ENCODE measurements around the gene MTG2. TPM values are rescaled to one million over a fixed set of nuclear protein-coding genes. Genes with fewer than 3 reads are reported as not detected.

The MTG2 gene
- total RNA-seq, 6 experiments from 2014 or later, result 27.0 to 45.6 (median 31.8) TPM

- Histone ChIP-seq H3K4me3 (no peak overlapping the region), H3K4me1 (no peaks in the 10 kb centered on the region), H3K27me3 (no peaks in the 10 kb centered on the region), H3K36me3 (peaks cover 0 to 47% (median 2%) of the 10 kb centered on the region in 4 donors), H3K9me3 (no peaks in the 10 kb centered on the region), H3K27ac (no peak overlapping the region)
- ATAC-seq (no peak), DNase-seq (peak in 1 of 3 donors; percentile 42)
- no peak for TF ChIP-seq CTCF (IDR thresholded peaks at IDR 0.05)
- no peak for TF ChIP-seq POLR2A (IDR thresholded peaks at IDR 0.05)
- 93% methylated on average over 3 of the region's 9 CpGs for WGBS (ENCODE audit: insufficient coverage, low coverage, low lambda C conversion rate, missing lambda C conversion rate)
- intact Hi-C loops (cut with DNase I), result no loop called here
These were observed 12.3 kb upstream of the MTG2 start for GRCh38 chr20:62170536-62170935.

- peaks cover 0 to 43% (median 2%) of the 10 kb centered on the region in 4 donors for H3K36me3 ChIP-seq
- H3K4me3 ChIP-seq, result no peak overlapping the region
- H3K27me3 ChIP-seq, result no peaks in the 10 kb centered on the region
- WGBS (ENCODE audit: insufficient coverage, low coverage, low lambda C conversion rate, missing lambda C conversion rate), result 91% methylated on average over 8 of the region's 8 CpGs
- TF ChIP-seq CTCF (IDR thresholded peaks at IDR 0.05) (no peak), POLR2A (IDR thresholded peaks at IDR 0.05) (no peak)
- DNase-seq (peak in 1 of 3 donors; percentile 24), ATAC-seq (peak in 1 of 4 donors; percentile 17)
- H3K27ac ChIP-seq, result no peak overlapping the region
- no peaks in the 10 kb centered on the region for H3K4me1 ChIP-seq
- no peaks in the 10 kb centered on the region for H3K9me3 ChIP-seq
- intact Hi-C loops (cut with DNase I), result no loop called here
These were observed 11.6 kb upstream of the MTG2 start for GRCh38 chr20:62171245-62171644.

GRCh38 chr20:62172666-62173065, 10.2 kb upstream of the MTG2 start:
- H3K4me3 ChIP-seq, result no peak overlapping the region
- WGBS (ENCODE audit: insufficient coverage, low coverage, low lambda C conversion rate, missing lambda C conversion rate), result 98% methylated on average over 7 of the region's 18 CpGs
- DNase-seq, result peak in 1 of 3 donors; percentile 50
- no peak for ATAC-seq
- no peaks in the 10 kb centered on the region for H3K27me3 ChIP-seq
- no peaks in the 10 kb centered on the region for H3K9me3 ChIP-seq
- TF ChIP-seq POLR2A (IDR thresholded peaks at IDR 0.05) (no peak), CTCF (IDR thresholded peaks at IDR 0.05) (no peak)
- H3K27ac ChIP-seq, result no peak overlapping the region
- H3K4me1 ChIP-seq, result peaks cover 0 to 11% (median 0%) of the 10 kb centered on the region in 4 donors
- intact Hi-C loops (cut with DNase I), result no loop called here
- H3K36me3 ChIP-seq, result peaks cover 0 to 41% (median 2%) of the 10 kb centered on the region in 4 donors

- no peak for ATAC-seq
- Histone ChIP-seq H3K27ac (no peak overlapping the region), H3K36me3 (peaks cover 0 to 27% (median 2%) of the 10 kb centered on the region in 4 donors), H3K9me3 (no peaks in the 10 kb centered on the region), H3K27me3 (no peaks in the 10 kb centered on the region), H3K4me3 (no peak overlapping the region), H3K4me1 (peaks cover 0 to 18% (median 0%) of the 10 kb centered on the region in 4 donors)
- WGBS (ENCODE audit: insufficient coverage, low coverage, low lambda C conversion rate, missing lambda C conversion rate), result 86% methylated on average over 12 of the region's 28 CpGs
- DNase-seq, result peak in 1 of 3 donors; percentile 48
- TF ChIP-seq CTCF (IDR thresholded peaks at IDR 0.05), result no peak
- TF ChIP-seq POLR2A (IDR thresholded peaks at IDR 0.05), result no peak
- intact Hi-C loops (cut with DNase I), result no loop called here
These were observed 8.6 kb upstream of the MTG2 start for GRCh38 chr20:62174021-62174804.
